ENCODE data around the gene RXRA.

- no peak for TF ChIP-seq ZXDB (tag by site-specific recombination; IDR thresholded peaks at IDR 0.05)
- no peak for TF ChIP-seq ZNF335 (tag by site-specific recombination; conservative IDR thresholded peaks at IDR 0.05)
Observed at GRCh38 chr9:134350416-134350994, 24.2 kb downstream of the RXRA start.

All from HEK293 (cell line).